ENCODE results near the gene LRCH1. TPM values are rescaled to one million over a fixed set of nuclear protein-coding genes. Genes with fewer than 3 reads are reported as not detected.

LRCH1 gene
- polyA plus RNA-seq, 12 donors = 18.6 to 29.3 (median 22.8) TPM; not detected in 1

GRCh38 chr13:46529216-46529919 lies 23.6 kb upstream of the LRCH1 start:
- no peak for DNase-seq

DNA sequence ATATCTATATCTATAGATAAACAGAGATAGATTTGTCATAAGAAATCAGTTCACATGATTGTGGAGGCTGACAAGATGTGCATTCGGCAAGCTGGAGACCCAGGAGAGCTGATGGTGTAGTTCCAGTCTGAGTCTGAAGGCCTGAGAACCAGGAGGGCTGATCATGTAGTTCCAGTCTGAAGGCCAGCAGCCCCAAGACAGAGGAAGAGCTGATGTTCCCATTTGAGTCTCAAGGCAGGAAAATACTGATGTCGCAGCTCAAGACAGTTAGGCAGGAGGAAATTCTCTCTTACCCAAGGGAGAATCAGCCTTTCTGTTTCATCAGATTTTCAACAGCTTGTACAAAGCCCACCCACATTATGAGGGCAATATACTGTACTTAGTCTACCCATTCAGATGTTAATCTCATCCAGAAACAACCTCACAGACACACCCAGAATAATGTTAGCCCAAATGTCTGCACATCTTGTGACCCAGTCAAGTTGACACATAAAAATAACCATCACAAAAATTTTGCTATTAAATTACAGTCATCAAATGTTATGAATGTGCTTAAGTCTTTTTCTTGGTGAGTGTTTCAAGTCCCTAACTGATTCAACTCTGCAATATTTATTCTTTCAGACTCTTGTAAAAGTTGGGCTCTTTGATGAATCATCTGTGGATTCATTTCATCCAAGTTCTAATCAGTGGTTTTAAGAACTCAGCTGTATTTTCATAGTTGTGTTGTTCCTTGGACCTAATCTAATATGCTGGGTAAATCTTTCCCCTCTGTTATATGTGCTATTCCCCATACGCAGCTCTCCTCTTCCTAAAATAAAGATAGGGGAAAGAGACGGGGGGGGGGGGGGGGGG lies 22.7 kb upstream of the LRCH1 start:
- peak; percentile 12 for DNase-seq

DNA sequence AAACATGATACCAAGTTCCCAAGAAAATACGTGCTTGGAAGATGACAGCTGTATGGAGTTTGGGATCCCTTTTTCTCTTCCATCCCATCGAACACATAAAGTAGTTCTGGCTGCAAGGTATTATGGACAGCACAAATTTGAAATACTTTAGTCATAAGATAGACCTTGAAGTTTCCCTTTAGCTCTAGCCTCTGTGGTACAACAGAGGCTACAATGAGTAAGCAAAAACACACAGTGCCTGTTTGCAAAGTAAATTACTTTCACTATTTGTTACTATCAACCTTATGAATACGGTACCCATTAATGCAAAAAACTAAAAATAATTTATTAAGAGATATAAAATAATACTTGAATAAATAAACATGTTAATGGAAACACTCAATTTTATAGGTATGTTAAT lies 21.0 kb upstream of the LRCH1 start:
- no peak for DNase-seq

- DNase-seq = no peak
Measured at GRCh38 chr13:46535002-46535401, 18.0 kb upstream of the LRCH1 start.

GRCh38 chr13:46535825-46536224 lies 17.1 kb upstream of the LRCH1 start:
- no peak for DNase-seq

DNA sequence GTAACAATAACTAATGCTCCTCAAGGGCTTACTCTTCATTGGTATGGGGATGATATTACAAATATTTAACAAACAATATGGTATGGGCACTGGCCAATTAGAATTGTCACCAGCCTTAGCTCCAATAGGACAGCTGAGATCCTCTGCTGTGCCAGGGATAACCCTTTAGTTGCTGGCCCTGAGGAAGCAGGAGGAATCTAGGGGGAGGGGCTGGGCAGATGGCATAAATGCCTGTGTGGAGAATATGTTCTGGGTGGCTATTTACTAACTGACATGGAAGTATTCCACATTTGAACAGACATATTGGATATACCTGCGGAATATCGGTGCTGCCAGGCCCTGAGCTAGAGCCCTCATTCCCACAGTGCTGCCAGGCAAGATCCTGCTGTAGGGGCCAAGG lies 16.6 kb upstream of the LRCH1 start:
- no peak for DNase-seq

DNA sequence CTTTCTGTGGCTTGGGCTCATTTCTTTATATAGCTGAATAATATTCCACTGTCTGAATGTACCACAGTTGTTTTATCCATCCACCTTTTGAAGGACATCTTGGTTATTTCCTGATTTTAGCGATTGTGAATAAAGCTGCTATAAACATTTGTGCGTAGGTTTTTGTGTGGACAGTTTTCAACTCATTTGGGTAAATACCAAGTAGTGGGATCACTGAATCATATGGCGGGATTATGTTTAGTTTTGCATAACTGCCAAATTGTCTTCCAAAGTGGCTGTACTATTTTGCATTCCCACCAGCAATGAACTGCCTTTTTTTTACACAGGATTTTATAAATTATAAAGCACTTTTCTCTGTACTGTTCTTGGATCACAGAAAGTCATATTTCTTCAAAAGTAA lies 13.7 kb upstream of the LRCH1 start:
- no peak for DNase-seq

GRCh38 chr13:46541210-46541609 lies 11.8 kb upstream of the LRCH1 start:
- DNase-seq = no peak

- no peak for DNase-seq
Measured at GRCh38 chr13:46542833-46543232, 10.1 kb upstream of the LRCH1 start.

DNA sequence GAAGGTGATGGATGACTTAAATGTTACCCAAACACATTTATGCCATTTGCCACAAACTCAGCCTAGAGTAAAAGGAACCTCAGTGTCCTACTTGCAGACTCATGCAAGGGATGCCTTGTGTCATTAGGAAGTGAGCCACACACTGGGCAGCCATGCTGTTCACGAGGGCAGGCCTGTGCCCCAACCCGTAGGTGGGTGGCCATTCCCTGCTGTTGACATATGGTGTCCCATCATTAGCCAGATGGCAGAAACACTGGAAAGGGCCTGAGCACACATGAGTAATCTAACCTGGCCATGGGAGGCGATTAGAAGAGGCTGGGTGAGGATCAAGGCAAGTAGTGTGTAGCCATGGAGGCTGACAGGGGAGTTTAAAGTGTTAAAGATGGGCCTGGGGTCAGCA lies 9.7 kb upstream of the LRCH1 start:
- no peak for DNase-seq

DNA sequence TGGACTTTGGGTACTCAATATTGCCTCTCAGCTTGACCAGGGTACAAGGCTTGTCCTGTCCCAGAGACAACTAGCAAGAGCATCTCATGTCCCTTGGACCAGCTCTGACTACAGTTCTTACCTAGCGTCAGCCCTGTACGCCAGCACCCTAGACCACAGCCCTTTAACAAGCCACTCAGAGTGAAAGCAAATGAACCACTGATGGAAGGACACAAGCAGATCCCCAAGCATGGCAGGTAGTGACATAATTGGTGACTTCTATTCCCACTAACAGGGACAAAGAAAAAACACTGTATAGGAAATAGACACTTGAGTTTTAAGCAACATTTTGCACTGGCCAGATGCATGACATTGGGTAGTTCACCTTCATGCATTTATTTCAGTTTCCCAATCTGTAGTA lies 8.8 kb upstream of the LRCH1 start:
- DNase-seq = no peak

DNA sequence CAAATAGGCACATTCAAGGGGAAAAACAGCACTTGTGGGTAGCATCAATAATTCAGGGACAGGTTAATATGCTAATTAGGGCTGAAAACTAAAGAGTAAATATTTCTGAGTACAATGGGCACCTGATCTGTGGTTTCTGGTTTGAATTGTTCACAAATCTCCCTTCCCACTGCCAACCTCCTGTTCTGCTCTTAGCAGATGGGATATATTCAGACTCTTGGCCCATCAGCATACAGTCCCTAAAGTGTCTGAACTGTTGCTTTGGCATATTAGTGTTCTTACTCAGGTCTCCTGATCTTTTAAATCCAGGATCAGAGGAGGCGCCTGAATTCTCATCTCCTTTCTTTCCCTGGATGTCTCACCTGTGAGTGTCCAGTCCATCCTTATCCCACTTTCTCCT lies 8.2 kb upstream of the LRCH1 start:
- DNase-seq = no peak

DNA sequence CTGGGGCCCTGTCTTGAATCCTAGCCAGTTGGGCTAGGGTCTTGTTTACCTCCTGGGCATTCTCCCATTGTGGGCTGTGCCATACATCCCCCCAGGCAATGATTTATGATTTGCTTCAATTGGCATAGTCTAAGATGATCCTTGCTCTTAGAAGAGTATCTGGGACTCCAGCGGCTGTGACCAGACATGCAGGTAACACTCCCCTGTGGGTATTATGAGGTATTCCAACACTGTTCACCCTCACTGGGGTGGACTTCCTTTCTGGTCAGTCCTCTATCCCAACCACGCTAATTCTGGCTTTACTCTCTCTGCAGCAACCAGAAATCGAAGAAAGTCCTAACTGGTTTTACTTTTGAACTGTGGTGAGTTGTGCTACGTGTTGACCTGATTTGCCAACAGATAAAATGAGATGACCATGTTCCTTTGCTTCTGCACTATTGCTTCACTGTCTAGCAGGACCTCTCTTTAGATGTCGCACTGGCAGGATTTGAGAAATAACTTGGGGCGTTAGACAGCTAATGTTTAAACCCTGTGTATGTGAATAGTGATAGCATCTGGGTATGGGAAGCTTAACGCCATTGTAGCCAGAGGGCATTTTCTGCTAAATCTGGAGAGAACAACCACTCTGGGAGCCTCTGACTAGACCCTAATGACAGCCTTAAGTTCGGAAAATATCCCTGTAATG lies 6.7 kb upstream of the LRCH1 start:
- no peak for DNase-seq

DNA sequence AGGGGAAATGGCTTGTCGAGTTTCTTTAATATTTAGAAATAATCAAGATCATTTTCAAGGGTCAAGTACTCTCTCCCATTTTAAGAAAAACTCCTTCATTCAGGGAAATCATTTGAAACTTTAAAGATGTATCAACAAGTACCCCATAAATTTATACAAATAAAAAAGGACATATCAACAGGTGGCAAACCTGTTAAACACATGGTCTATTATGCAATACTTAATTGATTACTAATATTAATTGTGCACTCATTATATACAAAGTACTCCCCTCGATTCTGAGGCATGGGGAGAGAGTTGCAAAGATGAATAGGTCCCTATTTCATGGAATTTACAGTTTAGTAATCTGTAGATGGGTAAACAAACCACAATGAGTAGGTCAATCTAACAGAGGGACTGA lies 2.1 kb upstream of the LRCH1 start:
- no peak for DNase-seq

DNA sequence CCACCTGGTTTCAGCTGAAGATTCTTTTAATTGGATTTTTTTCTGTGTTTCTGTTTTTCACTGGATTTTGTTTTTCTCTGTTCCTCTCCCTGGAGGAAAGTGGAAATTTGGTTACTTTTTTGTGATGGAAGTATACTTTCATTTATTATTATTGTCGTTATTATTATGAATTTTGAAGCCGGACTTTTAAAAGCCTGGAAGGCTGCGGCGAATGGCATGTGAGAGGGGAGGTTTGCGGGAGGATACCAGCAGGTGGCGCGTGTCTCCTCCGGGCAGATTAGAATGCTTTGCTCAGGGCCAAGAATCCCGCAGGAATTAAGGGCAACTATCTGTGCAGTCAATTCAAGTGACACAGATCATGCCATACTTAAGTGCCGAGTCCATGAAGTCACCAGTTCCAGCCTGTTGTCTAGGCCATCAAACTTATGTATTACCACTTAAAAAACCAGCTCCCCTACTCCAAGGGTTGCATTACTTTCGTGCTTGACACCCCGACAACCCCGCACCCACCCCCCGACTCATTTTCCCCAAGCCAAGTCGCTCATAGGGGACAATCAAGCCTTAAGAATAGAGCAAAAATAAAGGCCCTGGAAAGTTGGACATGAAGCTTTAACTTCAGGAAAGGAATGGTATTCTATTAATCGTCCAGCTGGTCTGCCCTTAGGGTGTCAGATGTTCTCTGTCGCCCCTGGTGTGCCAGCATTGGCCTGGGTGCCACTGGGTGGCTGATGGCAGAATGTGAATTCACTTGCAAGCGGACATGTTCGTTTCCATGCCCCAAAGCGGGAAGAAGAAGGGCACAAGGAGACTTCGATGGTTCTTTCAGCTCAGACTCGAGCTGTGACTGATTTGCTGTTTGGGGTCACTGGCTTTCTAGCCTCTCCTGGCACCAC lies 1.3 kb upstream of the LRCH1 start:
- DNase-seq = peak; percentile 59

- peak; percentile 18 for DNase-seq
Measured at GRCh38 chr13:46552303-46552682, 677 bp upstream of the LRCH1 start.

- no peak for DNase-seq
Measured at GRCh38 chr13:46553521-46553885, 533 bp downstream of the LRCH1 start.

GRCh38 chr13:46553886-46554858 lies 1.2 kb downstream of the LRCH1 start:
- peak; percentile 79 for DNase-seq

GRCh38 chr13:46554951-46555350 lies 2.0 kb downstream of the LRCH1 start:
- DNase-seq = no peak

DNA sequence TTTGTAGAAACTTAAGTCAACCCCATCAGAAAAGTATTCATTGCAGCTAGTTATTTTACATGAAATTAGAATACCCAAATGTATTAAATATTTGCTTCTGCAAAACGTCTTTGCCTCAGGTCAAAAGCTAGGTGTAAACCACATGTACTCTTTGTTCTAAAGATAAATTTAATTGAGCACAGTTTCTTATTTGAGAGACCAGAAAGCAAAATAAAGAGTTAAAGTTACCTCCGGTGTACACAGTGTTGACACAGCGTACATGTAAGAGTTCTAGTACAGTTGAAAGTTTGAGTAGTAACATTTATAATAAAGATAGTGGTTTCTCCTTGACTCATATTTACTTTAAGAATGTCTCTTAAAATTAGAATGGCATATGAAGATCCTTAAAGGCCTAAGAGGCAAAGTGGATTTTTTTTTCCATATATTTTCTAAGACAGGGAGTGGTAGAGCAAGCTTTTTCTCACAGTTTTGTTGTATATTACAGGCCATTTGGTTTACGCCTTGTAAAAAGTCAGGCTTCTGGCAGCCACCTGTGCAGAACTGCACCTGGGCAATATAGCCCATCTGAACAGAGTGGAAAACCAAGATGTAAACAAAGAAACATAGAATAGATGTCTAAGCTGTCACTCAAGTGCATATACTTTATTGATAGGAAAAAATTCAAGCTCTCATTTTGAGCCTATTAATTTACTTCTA lies 2.9 kb downstream of the LRCH1 start:
- no peak for DNase-seq

All from muscle of arm (tissue), 12 donors.